Measurements from ENCODE around the gene RYR2.

DNA sequence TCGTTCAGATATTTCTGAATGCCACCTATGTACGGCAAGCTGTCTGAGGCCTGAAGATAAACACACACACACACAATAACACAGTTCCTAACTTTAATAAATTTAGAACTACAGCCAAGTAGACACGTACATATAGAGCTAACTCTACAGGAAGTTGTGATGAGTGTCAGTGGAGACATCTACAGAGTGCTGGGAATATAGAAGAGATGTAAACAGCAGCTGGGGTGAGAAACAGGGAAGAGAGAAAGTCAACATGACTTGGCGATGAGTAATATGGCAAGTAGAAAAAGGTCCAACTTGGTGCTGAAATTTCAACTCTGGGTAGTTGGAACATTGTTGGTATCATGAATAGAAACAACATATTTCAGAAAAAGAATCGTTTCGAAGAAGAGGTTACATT, 642.3 kb downstream of the RYR2 start:
- TF ChIP-seq, protein P1, sequence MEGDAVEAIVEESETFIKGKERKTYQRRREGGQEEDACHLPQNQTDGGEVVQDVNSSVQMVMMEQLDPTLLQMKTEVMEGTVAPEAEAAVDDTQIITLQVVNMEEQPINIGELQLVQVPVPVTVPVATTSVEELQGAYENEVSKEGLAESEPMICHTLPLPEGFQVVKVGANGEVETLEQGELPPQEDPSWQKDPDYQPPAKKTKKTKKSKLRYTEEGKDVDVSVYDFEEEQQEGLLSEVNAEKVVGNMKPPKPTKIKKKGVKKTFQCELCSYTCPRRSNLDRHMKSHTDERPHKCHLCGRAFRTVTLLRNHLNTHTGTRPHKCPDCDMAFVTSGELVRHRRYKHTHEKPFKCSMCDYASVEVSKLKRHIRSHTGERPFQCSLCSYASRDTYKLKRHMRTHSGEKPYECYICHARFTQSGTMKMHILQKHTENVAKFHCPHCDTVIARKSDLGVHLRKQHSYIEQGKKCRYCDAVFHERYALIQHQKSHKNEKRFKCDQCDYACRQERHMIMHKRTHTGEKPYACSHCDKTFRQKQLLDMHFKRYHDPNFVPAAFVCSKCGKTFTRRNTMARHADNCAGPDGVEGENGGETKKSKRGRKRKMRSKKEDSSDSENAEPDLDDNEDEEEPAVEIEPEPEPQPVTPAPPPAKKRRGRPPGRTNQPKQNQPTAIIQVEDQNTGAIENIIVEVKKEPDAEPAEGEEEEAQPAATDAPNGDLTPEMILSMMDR (IDR thresholded peaks at IDR 0.05), result no peak
- no peak for TF ChIP-seq EZH2 (IDR thresholded peaks at IDR 0.05)
- no peak for TF ChIP-seq EZH2phosphoT487 (IDR thresholded peaks at IDR 0.05)
